Measurements from ENCODE around the gene BIN1.
"Not testable (repeated sequence)": the region's sequence is repeated elsewhere in the genome, so short reads cannot be mapped to it uniquely, and the experiment has no call there.

BIN1 gene

DNA sequence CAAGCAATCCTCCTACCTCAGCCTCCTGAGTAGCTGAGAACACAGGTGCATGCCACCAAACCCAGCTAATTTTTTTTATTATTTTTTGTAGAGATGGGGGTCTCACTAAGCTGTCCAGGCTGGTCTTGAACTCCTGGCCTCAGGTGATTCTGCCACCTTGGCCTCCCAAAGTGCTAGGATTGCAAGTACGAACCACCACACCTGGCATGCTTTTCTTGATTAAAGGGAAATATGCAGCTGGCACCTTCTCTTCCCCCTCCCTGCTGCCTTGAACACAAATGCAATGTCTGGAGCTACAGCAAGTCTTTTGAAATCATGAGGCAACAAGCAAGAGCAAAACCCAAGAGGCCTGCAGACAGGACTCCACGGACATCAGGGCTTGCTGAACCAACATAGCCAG is 26.8 kb upstream of the BIN1 start:
- no peak for DNase-seq

DNA sequence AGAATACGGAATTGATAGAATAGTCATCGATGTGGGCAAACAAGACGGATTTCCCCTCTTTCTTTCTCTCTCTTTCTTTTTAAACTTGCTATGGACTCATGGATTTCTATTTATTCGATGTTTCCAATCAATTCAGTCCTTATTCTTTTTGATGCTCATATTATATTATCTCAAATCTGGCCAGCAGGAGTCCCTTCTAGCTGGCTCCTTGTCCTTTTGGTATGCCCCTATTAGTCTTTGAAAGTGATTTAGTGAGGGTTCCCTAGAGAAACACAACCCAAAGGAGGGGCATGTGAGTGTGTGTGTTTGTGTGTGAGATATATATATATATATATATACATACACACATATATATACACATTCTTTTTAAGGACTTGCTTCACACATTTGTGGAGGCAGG is 23.5 kb upstream of the BIN1 start:
- no peak for DNase-seq

DNA sequence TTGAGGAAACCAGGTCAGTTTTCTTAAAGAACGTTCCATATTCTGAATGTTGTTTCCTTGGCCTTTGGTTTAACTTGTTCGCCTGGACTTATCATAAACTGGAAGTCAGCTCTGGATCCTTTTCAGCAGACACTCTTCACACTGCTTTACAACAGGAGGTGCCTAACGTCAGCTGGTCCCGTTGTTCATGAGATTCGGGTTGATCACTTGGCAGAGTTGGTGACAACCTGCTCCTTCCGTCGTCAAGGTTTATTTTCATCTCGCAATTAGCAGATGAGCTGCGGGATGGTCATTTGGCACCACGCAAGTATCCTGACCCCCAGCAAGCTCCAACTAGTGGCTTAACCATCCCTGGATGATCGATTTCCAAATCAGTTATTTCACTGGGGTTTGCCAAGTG is 23.0 kb upstream of the BIN1 start:
- DNase-seq, result no peak

DNA sequence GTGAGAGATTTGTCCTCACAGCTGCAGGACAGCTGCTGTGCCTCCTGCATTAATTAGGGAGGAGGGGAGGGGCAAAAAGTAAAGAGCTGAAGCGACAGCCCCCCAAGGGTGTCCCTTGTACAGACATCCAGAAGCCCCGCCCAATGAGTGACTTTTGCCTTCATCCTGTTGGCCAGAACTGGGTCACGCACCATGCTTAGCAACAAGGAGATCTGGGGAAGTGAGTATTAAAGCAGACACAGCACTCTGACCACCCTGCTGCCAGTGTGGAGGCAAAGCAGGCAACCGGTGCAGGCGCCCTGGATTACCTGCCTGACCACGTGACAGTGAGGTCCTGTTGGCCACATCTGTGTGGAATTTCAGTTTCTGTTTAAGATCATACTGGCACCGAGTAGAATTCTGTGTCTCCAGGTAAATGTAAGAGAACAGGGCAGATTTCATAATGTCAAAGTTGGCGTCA is 21.5 kb upstream of the BIN1 start:
- DNase-seq, result peak in 1 of 2 donors; percentile 20

DNA sequence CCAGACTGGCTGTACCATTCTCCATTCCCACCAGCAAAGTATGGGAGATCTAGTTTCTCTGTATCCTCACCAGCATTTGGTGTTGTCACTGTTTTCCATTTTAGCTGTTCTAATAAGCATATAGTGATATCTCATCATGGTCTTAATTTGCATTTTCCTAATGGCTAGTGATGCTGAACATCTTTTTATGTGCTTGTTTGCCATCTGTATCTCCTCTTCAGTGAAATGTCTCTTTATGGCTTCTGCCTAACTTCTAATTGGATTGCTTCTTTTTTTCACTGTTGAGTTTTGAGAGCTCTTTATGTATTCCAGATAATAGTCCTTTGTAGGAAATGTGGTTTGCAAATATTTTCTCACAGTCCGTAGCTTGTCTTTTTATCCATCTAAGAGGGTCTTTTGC is 18.9 kb upstream of the BIN1 start:
- DNase-seq, result no peak

DNA sequence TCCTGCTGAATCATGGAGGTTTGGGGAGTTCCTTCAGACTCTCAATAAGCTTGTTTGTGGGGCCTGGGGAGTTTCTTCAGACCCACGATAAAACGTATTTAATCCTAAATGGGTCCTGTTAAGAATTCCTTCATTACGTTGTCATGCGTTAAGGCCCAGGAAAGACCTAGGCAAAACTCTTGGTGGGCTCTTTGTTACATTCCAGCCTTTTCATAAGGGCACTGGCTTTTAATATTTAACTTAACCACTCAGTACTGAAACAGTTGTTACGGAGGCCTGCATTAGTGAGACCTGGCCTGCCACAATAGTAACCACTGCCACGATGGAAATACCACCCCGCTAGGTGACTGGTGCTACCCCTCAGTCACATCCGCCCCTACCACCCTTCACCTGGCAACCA is 17.5 kb upstream of the BIN1 start:
- DNase-seq, result no peak

DNA sequence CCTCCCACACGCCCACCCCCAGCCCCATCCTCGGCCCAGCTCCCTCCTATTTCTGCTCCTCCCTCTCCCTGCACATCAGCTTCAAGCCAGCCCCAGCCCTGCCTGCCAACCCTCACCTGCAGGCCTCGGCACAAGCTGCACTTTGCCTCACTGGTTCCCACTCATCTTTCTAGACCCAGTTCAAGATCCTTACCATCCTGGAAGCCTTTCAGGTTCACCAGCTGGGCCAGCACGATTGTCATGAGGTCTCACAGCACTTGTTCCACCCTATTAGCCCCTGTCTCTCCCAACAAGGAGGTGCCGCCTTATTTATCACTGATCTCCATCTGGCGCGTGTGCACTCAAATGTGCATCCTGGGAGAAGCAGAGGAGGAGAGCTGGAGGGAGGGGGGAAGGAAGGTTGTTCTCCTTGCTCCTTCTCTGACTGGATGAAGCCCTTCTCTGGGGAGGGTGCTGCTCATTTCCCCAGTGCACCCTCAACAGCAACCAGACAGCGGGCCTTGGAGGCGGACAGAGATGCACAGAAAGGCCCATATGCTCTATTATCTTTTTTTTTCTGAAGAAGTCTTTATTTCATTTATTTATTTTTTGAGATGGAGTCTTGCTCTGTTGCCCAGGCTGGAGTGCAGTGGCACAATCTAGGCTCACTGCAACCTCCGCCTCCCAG is 15.5 kb upstream of the BIN1 start:
- no peak for DNase-seq

DNA sequence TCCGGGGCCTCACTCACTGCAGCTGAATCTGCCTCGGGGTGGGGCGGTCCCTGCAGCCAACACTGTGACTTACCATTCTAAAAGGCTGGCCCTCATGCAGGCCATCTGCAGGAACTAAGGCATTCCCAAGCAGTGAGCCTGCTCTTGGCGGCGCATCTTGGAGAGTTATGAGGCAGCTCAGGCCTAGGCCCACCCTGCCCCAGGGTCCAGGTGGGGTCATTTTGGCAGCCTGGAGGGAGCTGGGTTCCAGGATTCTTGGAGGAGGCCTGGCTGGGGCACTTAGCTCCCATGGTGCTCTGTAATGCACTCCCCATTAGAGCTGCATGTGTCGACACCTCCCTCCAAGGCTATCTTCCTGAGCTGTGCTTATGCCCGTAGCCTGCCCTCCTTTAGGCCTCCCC is 14.8 kb upstream of the BIN1 start:
- no peak for DNase-seq

DNA sequence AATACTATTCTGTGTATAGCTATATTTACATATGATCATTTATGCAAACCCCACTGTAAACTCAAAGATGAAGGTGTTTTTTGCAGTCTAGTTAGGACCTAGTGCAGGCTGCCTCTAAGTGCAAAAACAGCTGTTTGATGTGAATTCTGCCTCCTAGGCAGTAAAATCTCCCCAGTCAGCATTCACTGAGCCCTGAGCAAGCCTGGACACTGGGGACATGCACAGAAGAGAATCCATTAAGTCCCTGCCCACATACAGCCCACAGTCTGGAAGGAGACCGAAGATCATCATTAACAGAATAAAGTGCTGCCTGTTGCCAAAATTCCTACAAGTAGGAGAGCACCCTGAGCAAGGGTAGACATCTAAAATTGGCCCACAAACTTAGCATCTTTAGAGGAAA is 14.4 kb upstream of the BIN1 start:
- no peak for DNase-seq

DNA sequence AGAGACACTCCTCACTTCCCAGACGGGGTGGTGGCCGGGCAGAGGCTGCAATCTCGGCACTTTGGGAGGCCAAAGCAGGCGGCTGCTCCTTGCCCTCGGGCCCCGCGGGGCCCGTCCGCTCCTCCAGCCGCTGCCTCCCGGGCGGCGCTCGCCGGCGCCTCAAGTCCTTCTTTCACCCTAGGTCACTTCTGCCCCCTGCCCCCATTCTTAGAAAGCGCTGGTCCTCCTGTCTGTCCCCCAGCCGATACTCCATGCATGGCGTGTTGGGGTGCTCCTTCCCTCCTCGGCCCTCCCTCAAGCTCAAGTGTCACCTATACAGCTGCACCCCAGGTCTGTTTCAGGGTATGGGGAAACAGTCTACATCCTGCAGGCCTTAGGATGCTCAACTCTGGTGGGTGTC is 13.5 kb upstream of the BIN1 start:
- DNase-seq, result not testable (repeated sequence)

DNA sequence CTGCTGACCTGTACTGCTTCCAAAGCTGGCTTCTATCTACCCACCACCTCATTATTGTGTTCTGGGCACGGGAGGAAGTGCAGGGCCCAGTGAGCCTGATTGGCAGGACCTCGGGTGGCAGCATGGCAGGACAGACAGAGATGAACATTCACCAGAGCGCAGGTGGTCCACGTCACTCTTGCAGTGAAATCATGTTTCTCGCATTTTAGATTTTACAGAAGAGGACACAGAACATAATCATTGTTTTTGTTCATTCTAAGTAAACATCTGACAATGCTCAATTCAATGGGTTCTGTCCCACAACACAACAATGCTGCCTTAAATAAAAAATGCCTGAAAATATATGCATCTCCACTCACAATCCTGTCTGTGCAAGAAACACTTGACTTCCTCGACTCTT is 11.5 kb upstream of the BIN1 start:
- DNase-seq, result no peak

DNA sequence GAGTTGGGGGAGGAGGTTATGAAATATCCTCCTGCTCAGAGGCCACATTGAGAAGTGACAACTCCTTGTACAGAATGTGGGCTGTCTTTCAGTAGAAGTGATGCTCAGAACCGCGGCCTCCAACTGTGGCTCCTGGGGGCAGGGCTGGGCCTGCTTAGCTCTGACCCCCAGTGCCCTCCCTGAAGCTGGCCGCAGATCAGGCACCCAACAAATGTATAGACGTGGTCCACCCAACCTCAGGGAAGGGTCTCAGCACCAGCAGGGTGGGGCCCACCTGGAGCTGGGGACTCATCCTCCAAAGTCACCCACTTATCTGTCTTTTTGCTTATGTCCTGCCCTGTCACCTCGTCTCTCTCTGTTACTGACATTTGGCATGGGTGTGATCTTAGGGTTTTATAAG is 11.1 kb upstream of the BIN1 start:
- DNase-seq, result no peak

DNA sequence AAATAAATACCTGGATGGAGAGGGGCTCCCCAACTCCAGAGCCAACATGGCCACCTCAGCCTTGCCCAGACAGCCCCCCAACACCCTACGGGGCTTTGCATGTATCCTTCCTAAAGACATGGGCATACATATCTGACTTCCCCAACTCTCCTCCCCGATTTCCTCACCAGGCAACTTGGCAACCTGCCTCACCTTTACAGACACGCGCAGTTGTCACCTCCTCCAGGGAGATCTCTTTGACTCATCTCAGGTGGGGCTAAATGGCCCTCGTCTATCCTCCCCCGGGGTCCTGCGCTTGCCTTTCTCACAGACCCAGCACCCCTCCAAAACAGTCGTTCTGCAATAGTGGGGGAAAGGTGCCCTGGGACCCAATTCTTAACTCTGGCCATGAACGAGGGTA is 10.6 kb upstream of the BIN1 start:
- DNase-seq, result no peak

DNA sequence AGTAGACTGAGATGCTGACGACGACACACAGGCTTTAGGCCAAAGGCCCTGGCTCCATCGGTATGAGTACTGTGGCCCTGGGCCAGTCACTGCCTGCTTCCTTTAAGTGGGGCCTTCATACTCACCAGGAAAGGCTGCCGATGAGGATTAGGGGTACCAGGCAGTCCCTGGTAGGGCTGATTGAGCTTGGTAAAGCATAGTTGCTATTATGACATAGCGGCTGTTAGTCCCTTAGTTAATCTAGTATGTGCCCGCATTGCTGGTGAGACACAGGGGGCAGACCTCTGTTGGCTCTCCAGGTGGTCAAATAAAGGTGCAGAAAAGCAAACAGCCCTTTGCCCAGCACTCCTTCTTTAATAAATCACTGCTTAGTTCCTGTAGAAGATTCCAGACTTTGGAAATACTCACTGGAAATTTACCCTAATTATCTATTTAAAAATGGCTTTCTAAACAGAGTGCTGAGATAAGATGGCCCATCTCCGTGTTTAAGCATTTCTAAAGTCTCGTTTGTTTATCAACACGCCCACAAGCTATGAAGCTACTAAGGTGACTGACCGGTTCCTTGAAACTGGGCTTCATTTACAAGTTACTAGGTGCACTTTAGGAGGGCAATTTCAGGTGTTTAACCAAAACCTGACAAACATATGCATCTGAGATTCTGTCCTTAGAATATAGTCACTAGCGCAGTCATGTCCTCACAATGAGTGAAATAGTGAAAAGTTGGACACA is 8.7 kb upstream of the BIN1 start:
- DNase-seq, result no peak

DNA sequence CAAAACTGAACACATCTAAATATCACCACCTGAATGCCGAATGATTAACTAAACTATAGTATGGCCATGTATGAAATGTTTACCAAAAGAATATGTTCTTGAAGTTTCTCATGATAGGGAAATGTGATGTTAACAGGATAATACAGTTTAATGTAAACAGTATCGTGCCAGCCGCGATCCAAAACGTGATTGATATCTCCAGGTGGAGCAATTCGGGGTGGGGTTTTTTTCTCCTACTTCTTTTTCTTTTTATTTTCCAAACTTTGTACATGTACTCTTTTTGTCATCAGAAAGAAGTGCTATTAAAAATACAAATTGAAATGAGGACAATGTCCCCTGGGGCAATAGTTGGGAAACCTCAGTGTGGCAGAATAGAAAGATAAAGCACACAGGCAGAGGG is 4.0 kb upstream of the BIN1 start:
- no peak for DNase-seq

DNA sequence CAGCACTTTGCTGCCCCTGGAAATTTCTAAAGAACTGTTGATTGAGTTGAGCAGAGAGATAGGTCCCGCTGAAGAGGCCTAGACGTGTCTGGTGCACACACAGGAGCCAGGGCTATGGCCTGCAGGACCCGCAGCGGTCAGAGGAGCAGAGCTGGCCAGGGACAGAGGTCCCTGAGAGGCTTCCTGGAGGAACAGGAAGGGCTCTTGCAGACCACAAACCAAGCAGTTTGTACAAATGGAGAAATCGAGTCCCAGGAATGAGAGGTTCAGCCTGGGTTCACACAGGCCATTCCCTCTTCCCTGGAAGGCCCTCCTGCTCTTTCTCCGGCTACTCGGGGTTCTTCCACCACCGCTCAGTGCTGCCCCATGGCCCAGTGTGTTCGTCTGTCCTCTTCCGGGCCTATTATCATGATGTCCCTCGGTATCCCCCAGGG is 1.2 kb upstream of the BIN1 start:
- no peak for DNase-seq

DNA sequence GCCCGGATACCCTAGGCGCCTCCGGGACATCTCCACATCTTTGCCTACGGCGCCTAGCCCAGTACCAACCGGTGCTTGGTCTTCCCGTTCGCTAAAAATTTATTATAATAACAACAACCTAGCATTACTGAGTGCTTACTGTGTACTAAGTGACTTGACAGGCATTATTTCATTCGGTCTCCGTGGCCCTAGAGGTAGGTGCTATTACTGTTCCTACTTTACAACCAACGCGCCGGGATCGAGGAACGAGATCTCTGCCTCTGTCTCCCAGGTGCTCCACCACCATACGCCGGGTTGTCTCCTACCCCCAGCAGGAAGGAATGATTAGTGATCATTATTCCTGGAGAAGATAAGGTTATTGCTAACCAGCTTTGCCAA is 657 bp upstream of the BIN1 start:
- DNase-seq, result peak in 1 of 2 donors; percentile 5

DNA sequence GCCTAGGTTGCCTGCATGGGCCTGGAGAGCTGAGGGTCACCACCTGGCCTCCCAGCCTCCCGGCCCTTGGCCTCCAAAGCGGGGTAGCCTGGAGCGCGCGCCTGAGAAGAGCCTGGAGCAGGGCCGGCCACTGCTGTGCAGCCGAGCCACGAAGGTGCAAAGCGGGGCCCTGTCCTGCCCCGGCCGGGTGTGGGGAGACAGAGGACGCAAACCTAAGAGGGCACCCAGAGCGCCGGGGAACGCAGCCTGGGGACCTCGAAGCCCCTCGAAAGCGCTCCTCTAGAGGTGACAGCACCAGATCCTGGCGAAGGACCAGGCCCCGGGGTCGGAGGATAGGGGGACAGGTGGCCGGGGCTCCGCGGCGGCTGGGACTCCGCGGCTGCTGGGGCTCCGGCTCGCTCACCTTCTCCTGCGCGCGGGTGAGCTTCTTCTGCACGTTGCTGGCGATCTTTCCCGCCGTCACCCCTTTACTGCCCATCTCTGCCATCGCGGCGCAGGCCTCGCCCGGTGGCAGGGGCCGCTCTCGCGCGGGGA is 430 bp downstream of the BIN1 start:
- DNase-seq, result peak in 1 of 2 donors; percentile 7

DNA sequence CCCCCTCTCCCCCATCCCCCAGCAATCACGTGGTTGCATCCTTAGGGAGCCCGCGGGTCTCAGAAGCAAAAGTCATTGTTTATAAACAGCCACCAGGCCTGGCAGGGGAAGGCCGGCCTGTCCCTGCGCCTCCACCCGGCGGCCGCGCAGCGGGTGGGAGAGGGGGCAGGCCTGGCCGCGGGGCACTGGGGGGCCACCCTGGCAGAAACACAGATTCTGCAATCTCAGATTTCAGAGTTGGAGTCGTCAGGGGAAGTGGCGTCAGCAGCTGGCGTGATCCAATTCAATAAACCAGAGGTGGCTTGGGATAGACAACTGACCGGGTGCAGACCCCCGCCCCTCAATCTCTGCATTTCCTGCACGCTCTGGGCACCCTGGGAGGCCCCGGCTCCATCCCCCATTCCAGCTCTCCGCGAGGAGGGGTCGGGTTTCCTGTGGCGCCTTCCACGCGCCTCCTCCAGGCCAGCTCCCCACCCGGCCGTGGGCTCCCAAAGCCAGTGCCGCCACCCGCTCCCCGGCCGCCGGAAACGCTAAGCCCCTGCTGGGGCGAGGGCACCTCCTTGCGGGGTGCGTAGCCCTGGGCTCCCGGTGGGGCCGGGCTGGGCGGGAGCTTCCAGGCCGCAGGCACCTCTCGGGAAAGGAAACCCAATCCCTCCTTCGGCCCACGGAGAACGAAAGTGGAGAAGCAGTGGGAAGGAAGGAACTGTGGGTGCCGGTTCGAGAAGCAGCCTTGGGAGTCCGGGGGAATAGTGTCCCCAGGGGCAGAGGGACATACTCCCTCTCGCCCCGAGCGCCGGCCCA is 1.1 kb downstream of the BIN1 start:
- DNase-seq, result peak in 1 of 2 donors; percentile 7

DNA sequence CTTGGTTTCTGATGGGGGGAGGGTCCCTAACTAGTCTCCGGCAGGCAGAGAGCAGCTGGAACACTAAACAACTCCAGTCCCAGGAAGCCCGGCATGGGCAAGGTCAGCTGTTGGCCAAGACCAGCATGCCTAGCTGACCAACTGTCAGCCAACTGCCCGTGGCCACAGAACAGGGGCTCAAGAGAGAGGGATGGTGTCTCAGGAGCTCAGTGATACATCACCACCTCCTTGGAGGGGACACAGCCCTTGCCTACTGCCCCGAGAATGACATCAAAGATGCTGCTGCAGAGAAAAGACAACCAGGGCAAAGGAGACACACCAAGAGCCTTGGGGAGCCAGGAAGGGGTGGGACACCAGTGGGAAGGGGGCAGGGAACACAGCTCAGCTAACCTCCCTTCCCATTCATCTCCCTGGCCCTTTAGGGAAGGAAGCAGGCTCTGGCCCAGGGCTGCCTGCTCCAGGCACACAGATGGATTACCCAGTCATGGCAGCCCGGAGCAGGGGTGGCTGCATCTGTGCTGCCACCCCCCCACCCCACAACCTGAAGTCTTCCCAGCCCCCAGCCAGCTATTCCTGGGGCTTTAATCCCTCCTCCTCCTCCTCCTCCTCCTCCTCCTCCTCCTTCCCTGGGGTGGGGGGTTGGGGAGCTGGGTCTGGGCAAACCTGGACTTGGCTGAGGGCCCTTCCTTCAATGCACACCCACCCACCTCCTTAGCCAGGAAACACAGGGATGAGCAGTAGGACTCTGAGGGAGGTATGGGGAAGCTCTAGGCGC is 1.9 kb downstream of the BIN1 start:
- DNase-seq, result no peak

DNA sequence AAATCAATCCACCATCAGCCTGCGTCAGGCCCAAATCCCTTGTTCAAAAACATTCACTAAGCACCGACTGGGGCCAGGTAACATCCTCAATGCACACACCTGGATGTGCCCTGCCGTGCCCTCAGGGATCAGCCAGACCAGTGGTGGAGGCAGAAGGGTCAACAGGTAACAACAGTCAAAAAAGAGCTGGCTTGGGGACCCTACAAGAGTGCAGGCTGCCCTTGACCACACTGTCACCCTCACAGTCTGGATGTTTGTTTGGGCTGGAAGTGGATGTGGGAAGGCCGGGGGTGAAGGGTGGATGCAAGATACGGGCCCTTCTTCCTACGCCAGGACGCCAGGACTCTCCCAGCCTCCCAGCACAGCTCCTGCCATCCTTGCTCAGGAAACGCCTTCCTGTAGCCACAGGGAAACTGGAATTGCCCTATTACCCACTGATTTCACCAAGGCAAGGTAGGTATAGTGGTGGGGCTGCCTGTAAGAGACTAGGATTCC is 2.7 kb downstream of the BIN1 start:
- no peak for DNase-seq

Data from CD4-positive, alpha-beta T cell treated with Interferon alpha-2 for 1 hour (primary cell).